CD4-positive, alpha-beta T cell (primary cell): ENCODE results near the gene PTMS. TPM values are rescaled to one million over a fixed set of nuclear protein-coding genes. Genes with fewer than 3 reads are reported as not detected.

ENCODE experiments used
- ATAC-seq: fragments of 200-7000 bp; cut with Tn5 transposase; one replicate; pipeline ENCODE4 v1.10.0; 2022; ENCODE audit warnings: mild to moderate bottlenecking; ENCODE audit not compliant: poor library complexity
- CTCF ChIA-PET: fragments of 350-600 bp; sonication (Branson Sonifier 250); formaldehyde crosslinking; loops from one replicate; lab custom pipeline; 2021; ENCODE audit warnings: antibody characterized with exemption, inconsistent platforms; lab: Charles Lee
- POLR2A ChIA-PET: fragments of 350-600 bp; sonication (Branson Sonifier 250); formaldehyde crosslinking; loops from one replicate; lab custom pipeline; 2021; ENCODE audit warnings: antibody characterized with exemption, inconsistent platforms; lab: Charles Lee
- DNase-seq, 14 experiments: peaks; one replicate each; pipeline ENCODE4 v3.0.0-alpha.2; 2013 to 2020; ENCODE audit warnings: mixed read lengths in 2 of 14
- H3K27ac ChIP-seq, 2 donors: one replicate each; pipeline versions ENCODE4 v1.5.1 to v1.7.0; 2013; ENCODE audit warnings: low read length in 2 of 2, low read depth in 1 of 2, mild to moderate bottlenecking in 1 of 2
- H3K27me3 ChIP-seq, 2 experiments: 1 replicate in 1 of 2; 2 replicates in 1 of 2; pipeline versions ENCODE4 v1.6.1 to v1.7.0; 2013; ENCODE audit warnings: low read length in 2 of 2, control low read depth in 1 of 2, mild to moderate bottlenecking in 1 of 2, moderate library complexity in 1 of 2; ENCODE audit not compliant: insufficient read depth in 2 of 2, control insufficient read depth in 1 of 2
- H3K36me3 ChIP-seq: one replicate; pipeline ENCODE4 v1.6.1; 2013; ENCODE audit warnings: low read length, control low read depth; ENCODE audit not compliant: insufficient read depth
- H3K4me1 ChIP-seq: one replicate; pipeline ENCODE4 v1.6.1; 2013; ENCODE audit warnings: low read length, control low read depth; ENCODE audit not compliant: insufficient read depth
- H3K4me3 ChIP-seq: one replicate; pipeline ENCODE4 v1.5.1; 2013; ENCODE audit warnings: mild to moderate bottlenecking, low read length, moderate library complexity
- H3K9me3 ChIP-seq, 2 experiments: 1 replicate in 1 of 2; 2 replicates in 1 of 2; pipeline versions ENCODE4 v1.6.1 to v1.7.0; 2013; ENCODE audit warnings: low read length in 2 of 2, mild to moderate bottlenecking in 2 of 2, control low read depth in 1 of 2, moderate library complexity in 1 of 2; ENCODE audit not compliant: control insufficient read depth in 1 of 2, insufficient read depth in 1 of 2
- H3K27ac Mint-ChIP-seq: one replicate; pipeline ENCODE4 v1.8.0; 2020; ENCODE audit warnings: mixed read lengths
- H3K27me3 Mint-ChIP-seq: one replicate; pipeline ENCODE4 v1.8.0; 2021; ENCODE audit warnings: mixed read lengths
- H3K36me3 Mint-ChIP-seq: one replicate; pipeline ENCODE4 v1.8.0; 2021; ENCODE audit warnings: low read depth, mixed read lengths
- H3K4me1 Mint-ChIP-seq: one replicate; pipeline ENCODE4 v1.8.0; 2021; ENCODE audit warnings: low read depth, mixed read lengths
- H3K4me3 Mint-ChIP-seq: one replicate; pipeline ENCODE4 v1.8.0; 2020; ENCODE audit warnings: mild to moderate bottlenecking, mixed read lengths
- H3K9me3 Mint-ChIP-seq: one replicate; pipeline ENCODE4 v1.8.0; 2020; ENCODE audit warnings: mixed read lengths
- CTCF ChIP-seq: fragments of 200-600 bp; IDR thresholded peaks from one replicate; pipeline ENCODE4 v1.8.0; 2022; ENCODE audit warnings: antibody characterized with exemption, mild to moderate bottlenecking
- intact Hi-C, 2 experiments: fragments of 100-400 bp; cut with DNase I in 1 of 2; cut with micrococcal nuclease in 1 of 2; formaldehyde crosslinking; loops; one replicate each; pipeline versions ENCODE4 v1.15.1 to v1.9.0; 2023 to 2025; cut with DNase I, micrococcal nuclease
- total RNA-seq, 174 experiments: library from RNA in 2 of 174; stranded (reverse) in 2 of 174; gene quantifications; one replicate each; pipeline ENCODE4 v1.2.3 and lab custom pipeline; 2021 to 2026

PTMS gene
- total RNA-seq, 2 experiments from 2014 or later = 1.5 to 1.9 TPM

- peaks cover 55% of the 10 kb centered on the region for H3K4me1 ChIP-seq
- no peaks in the 10 kb centered on the region for H3K36me3 ChIP-seq
- H3K4me3 Mint-ChIP-seq = peak within 1 kb of the TSS; percentile 87
- peaks cover 63% of the 10 kb centered on the region for H3K27me3 Mint-ChIP-seq
- H3K27me3 ChIP-seq = peaks cover 17 to 33% of the 10 kb centered on the region in 2 experiments
- DNase-seq (peak in 4 of 14 experiments; percentile 27 to 71 (median 40)), ATAC-seq (peak; percentile 29)
- H3K36me3 Mint-ChIP-seq = no peaks in the 10 kb centered on the region
- intact Hi-C loops = no loop called here
- CTCF ChIA-PET = no interaction called here
- POLR2A ChIA-PET = interaction anchor here (0.8 to 4.0 kb wide), 4 partner anchors 8 to 48 kb away, joined by 3 to 15 read pairs (median 6); partner anchors contain the start of genes COPS7A and MLF2
- peaks cover 60% of the 10 kb centered on the region for H3K4me1 Mint-ChIP-seq
- peak within 1 kb of the TSS; percentile 40 for H3K27ac Mint-ChIP-seq
- H3K9me3 Mint-ChIP-seq = no peaks in the 10 kb centered on the region
- peak within 1 kb of the TSS; percentile 46 for H3K4me3 ChIP-seq
- TF ChIP-seq CTCF = no peak
- H3K9me3 ChIP-seq = no peaks in the 10 kb centered on the region
- H3K27ac ChIP-seq = no peak within 1 kb of the TSS
Observed at GRCh38 chr12:6772331-6772695, 6.2 kb downstream of the PTMS start, which contains the start of gene LAG3. Gene LAG3 (plus strand): TSS chr12:6772520. CDS start chr12:6772853, 333 bp downstream.

- Mint-ChIP-seq H3K27me3 (peaks cover 56% of the 10 kb centered on the region), H3K27ac (no peak overlapping the region), H3K9me3 (no peaks in the 10 kb centered on the region), H3K4me1 (peaks cover 55% of the 10 kb centered on the region), H3K4me3 (peak overlapping the region; percentile 75), H3K36me3 (no peaks in the 10 kb centered on the region)
- DNase-seq = no peak
- no peaks in the 10 kb centered on the region for H3K9me3 ChIP-seq
- peak overlapping the region; percentile 46 for H3K4me3 ChIP-seq
- H3K27ac ChIP-seq = no peak overlapping the region
- H3K4me1 ChIP-seq = peaks cover 52% of the 10 kb centered on the region
- ChIA-PET POLR2A (interaction anchor here (0.8 to 4.0 kb wide), 4 partner anchors 9 to 84 kb away, joined by 3 to 15 read pairs (median 5); partner anchors contain the start of genes COPS7A and ZNF384), CTCF (interaction anchor here (1.2 kb wide), 1 partner anchor 19 kb away, joined by 4 read pairs; no protein-coding TSS in a partner anchor)
- no peaks in the 10 kb centered on the region for H3K36me3 ChIP-seq
- TF ChIP-seq CTCF = no peak
- ATAC-seq = no peak
- intact Hi-C loops = no loop called here
- peaks cover 12 to 30% of the 10 kb centered on the region in 2 experiments for H3K27me3 ChIP-seq
Observed at GRCh38 chr12:6772726-6773589, 6.8 kb downstream of the PTMS start.

GRCh38 chr12:6773590-6774351 is 7.6 kb downstream of the PTMS start:
- H3K27ac Mint-ChIP-seq = peak overlapping the region; percentile 70
- ChIA-PET POLR2A (interaction anchor here (0.6 to 4.0 kb wide), 7 partner anchors 9 to 170 kb away, joined by 3 to 15 read pairs (median 3); partner anchors contain the start of genes MLF2, RNU7-1 and ZNF384), CTCF (interaction anchor here (1.2 kb wide), 1 partner anchor 20 kb away, joined by 4 read pairs; no protein-coding TSS in a partner anchor)
- no peaks in the 10 kb centered on the region for H3K9me3 ChIP-seq
- H3K27me3 ChIP-seq = peaks cover 8 to 22% of the 10 kb centered on the region in 2 experiments
- ATAC-seq (peak; percentile 33), DNase-seq (peak in 2 of 14 experiments; percentile 42 to 49)
- peaks cover 48% of the 10 kb centered on the region for H3K27me3 Mint-ChIP-seq
- H3K9me3 Mint-ChIP-seq = no peaks in the 10 kb centered on the region
- intact Hi-C loops = no loop called here
- H3K36me3 ChIP-seq = no peaks in the 10 kb centered on the region
- H3K36me3 Mint-ChIP-seq = no peaks in the 10 kb centered on the region
- TF ChIP-seq CTCF = no peak
- H3K4me3 Mint-ChIP-seq = peak overlapping the region; percentile 86
- H3K4me1 Mint-ChIP-seq = peaks cover 56% of the 10 kb centered on the region
- H3K4me3 ChIP-seq = peak overlapping the region; percentile 46
- peaks cover 59% of the 10 kb centered on the region for H3K4me1 ChIP-seq
- H3K27ac ChIP-seq = no peak overlapping the region
